Measurements from ENCODE around the gene INPP5J. TPM values are rescaled to one million over a fixed set of nuclear protein-coding genes. Genes with fewer than 3 reads are reported as not detected.

INPP5J gene
- total and polyA plus RNA-seq, 9 of the 15 experiments (the other 6 are each of a cell fraction or from before 2014, with no cell fraction given): 0.10 to 6.3 (median 4.8) TPM

- FAIRE-seq (no peak), DNase-seq (ENCODE audit: extremely low read depth in 1 of 4, low spot score in 3 of 4) (no peak), ATAC-seq (no peak)
- H3K36me3 ChIP-seq (ENCODE audit: control insufficient read depth, insufficient read depth, low read length): peaks cover 8% of the 10 kb centered on the region; the same call in 2 of the 3 replicates
- no peak overlapping the region for H3K27ac ChIP-seq (ENCODE audit: extremely low read depth, low read depth, low read length)
- intact Hi-C loops (cut with micrococcal nuclease): no loop called here
- TF ChIP-seq MAFG (tag; conservative IDR thresholded peaks at IDR 0.05) (no peak), ZC3H4 (CRISPR knock-in tag; IDR thresholded peaks at IDR 0.05; ENCODE audit: borderline replicate concordance) (no peak), HDAC2 (IDR thresholded peaks at IDR 0.05) (no peak), CC2D1A (IDR thresholded peaks at IDR 0.05) (no peak), ZNF398 (CRISPR knock-in tag; IDR thresholded peaks at IDR 0.05) (no peak)
- H3K4me2 ChIP-seq (ENCODE audit: insufficient read depth, low read length): peak overlapping the region; percentile 93
- no peak overlapping the region for H2AFZ ChIP-seq (ENCODE audit: low read depth, low read length)
- no peaks in the 10 kb centered on the region for H3K27me3 ChIP-seq (ENCODE audit: control insufficient read depth in 2 of 2, insufficient read depth in 2 of 2, low read length in 2 of 2)
- in situ Hi-C loops (cut with MboI): loop anchor here (10.0 kb wide), 1 partner anchor 319 kb away; no protein-coding TSS in a partner anchor
- POLR2A ChIA-PET: interaction anchor here (0.6 to 2.9 kb wide), 8 partner anchors 12 to 138 kb away, joined by 3 to 18 read pairs (median 4); partner anchors contain the start of genes MORC2 and TUG1
- peaks cover 36 to 66% of the 10 kb centered on the region in 2 experiments for H3K4me1 ChIP-seq (replicated peaks in 1 of 2; ENCODE audit: control insufficient read depth in 2 of 2, insufficient read depth in 2 of 2, low read length in 2 of 2)
- H3K9me1 ChIP-seq (ENCODE audit: control insufficient read depth, insufficient read depth, low read length): peaks cover 5% of the 10 kb centered on the region
- 100% methylated on average over 1 of the region's 3 CpGs for WGBS (ENCODE audit: insufficient coverage, low coverage, missing lambda C conversion rate)
- peak overlapping the region; percentile 92 to 98 for H3K9ac ChIP-seq (ENCODE audit: insufficient read depth in 1 of 2, low read depth in 2 of 2, low read length in 2 of 2)
- CTCF ChIA-PET (ENCODE audit: low intra/inter-chr PET ratio): interaction anchor here (1.2 kb wide), 1 partner anchor 135 kb away, joined by 5 read pairs; no protein-coding TSS in a partner anchor
- peaks cover 22% of the 10 kb centered on the region for H3K79me2 ChIP-seq (ENCODE audit: control insufficient read depth, insufficient read depth, low read length)
- H4K20me1 ChIP-seq (replicated peaks; ENCODE audit: control insufficient read depth, insufficient read depth, low read length): no peaks in the 10 kb centered on the region
- no peaks in the 10 kb centered on the region for H3K9me3 ChIP-seq (replicated peaks; ENCODE audit: control insufficient read depth, insufficient read depth, low read depth, low read length)
- peak overlapping the region; percentile 66; the same call in 1 of the 2 replicates for H3K4me3 ChIP-seq
- BruUV-seq (replicated peaks): no TSS peak
These were observed 39.4 kb upstream of the INPP5J start for GRCh38 chr22:31083377-31083768.
